ENCODE data around the gene CRTAC1. TPM values are rescaled to one million over a fixed set of nuclear protein-coding genes. Genes with fewer than 3 reads are reported as not detected.

CRTAC1 gene
- total and polyA plus RNA-seq, 2 experiments from 2014 or later = 0.47 to 1.2 TPM

DNA sequence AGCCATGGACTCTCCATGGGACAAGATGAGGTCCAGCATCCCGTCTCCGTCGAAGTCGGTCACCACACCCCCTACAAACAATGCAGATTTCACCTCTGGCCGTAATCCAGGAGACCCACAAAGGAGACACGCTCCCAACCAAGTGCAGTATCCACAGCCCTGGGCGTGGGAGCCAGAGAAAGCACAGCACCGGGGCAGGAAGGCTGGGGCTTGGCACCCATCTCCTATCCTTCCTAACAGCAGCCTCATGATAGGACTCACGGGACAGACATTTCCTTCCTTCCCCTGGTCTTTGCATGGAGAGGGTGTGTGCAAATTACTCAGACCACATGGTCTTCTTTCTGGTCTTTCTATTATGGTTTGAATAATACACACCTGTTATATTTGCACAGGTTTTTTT lies 134.5 kb downstream of the CRTAC1 start (continued):
- TF ChIP-seq CTCF (conservative IDR thresholded peaks at IDR 0.05; ENCODE audit: low read depth in 2 of 2) = no peak
- no peak for TF ChIP-seq ZNF114 (CRISPR knock-in tag; IDR thresholded peaks at IDR 0.05)
- no peak for TF ChIP-seq REST (IDR thresholded peaks at IDR 0.05; ENCODE audit: unreplicated experiment)
- no peak for TF ChIP-seq CREB1 (CRISPR knock-in tag; IDR thresholded peaks at IDR 0.05; ENCODE audit: low read depth)

DNA sequence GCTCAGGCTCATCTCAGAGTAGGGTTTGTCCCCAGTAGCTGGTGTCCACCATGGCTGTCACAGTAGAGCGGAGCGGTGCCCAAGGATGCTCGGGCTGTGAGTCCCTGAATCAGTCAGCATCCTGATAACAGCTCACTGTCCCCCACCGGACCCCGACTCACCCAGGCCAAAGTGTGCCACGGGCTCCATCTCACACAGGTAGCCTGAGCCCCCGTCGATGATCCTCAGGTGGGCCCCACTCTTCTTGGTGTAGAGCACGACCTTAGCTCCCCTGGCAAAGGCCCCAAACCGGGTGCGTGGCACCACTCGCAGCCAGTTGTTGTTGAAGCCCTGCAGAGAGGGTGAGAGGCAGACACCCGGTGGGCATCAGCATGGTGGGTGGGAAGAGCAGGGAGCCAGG lies 135.3 kb downstream of the CRTAC1 start:
- Histone ChIP-seq H3K9me2 (ENCODE audit: insufficient read depth) (no peaks in the 10 kb centered on the region), H3K27me3 (ENCODE audit: insufficient read depth) (no peaks in the 10 kb centered on the region), H3K27ac (ENCODE audit: low read depth) (no peak overlapping the region), H3F3A (replicated peaks; ENCODE audit: low read depth) (no peaks in the 10 kb centered on the region), H3K4me1 (ENCODE audit: insufficient read depth) (peaks cover under 1% of the 10 kb centered on the region; the same call in 1 of the 2 replicates), H2AFZ (no peak overlapping the region), H3K36me3 (ENCODE audit: insufficient read depth) (no peaks in the 10 kb centered on the region), H3K4me3 (no peak overlapping the region), H4K20me1 (replicated peaks; ENCODE audit: insufficient read depth) (no peaks in the 10 kb centered on the region), H3K4me2 (no peak overlapping the region), H3K79me2 (replicated peaks; ENCODE audit: insufficient read depth) (no peaks in the 10 kb centered on the region)
- no peak overlapping the region for H3K27ac Mint-ChIP-seq
- ATAC-seq (no peak), DNase-seq (ENCODE audit: low spot score) (no peak)
- peaks cover 2% of the 10 kb centered on the region for H3K27me3 Mint-ChIP-seq (ENCODE audit: insufficient read depth, low read depth, poor library complexity)
- H3K9me3 Mint-ChIP-seq = no peaks in the 10 kb centered on the region
- no peaks in the 10 kb centered on the region for H3K36me3 Mint-ChIP-seq (ENCODE audit: low read depth)
- H3K4me3 Mint-ChIP-seq = no peak overlapping the region
- peaks cover under 1% of the 10 kb centered on the region; the same call in 1 of the 3 replicates for H3K4me1 Mint-ChIP-seq
- TF ChIP-seq NANOG (IDR thresholded peaks at IDR 0.05; ENCODE audit: borderline replicate concordance) (no peak), ZNF114 (CRISPR knock-in tag; IDR thresholded peaks at IDR 0.05) (no peak), CREB1 (CRISPR knock-in tag; IDR thresholded peaks at IDR 0.05; ENCODE audit: low read depth) (no peak), STAT1 (IDR thresholded peaks at IDR 0.05; ENCODE audit: unreplicated experiment) (no peak), POLR2AphosphoS5 (IDR thresholded peaks at IDR 0.05; ENCODE audit: low read depth) (no peak), ZNF462 (CRISPR knock-in tag; IDR thresholded peaks at IDR 0.05) (no peak), EZH2phosphoT487 (IDR thresholded peaks at IDR 0.05; ENCODE audit: unreplicated experiment) (no peak), JUNB (IDR thresholded peaks at IDR 0.05; ENCODE audit: unreplicated experiment) (no peak), ZNF331 (CRISPR knock-in tag; IDR thresholded peaks at IDR 0.05; ENCODE audit: low read depth) (no peak), EZH2 (IDR thresholded peaks at IDR 0.05; ENCODE audit: low read depth, unreplicated experiment) (no peak)
- TF ChIP-seq, protein P1, sequence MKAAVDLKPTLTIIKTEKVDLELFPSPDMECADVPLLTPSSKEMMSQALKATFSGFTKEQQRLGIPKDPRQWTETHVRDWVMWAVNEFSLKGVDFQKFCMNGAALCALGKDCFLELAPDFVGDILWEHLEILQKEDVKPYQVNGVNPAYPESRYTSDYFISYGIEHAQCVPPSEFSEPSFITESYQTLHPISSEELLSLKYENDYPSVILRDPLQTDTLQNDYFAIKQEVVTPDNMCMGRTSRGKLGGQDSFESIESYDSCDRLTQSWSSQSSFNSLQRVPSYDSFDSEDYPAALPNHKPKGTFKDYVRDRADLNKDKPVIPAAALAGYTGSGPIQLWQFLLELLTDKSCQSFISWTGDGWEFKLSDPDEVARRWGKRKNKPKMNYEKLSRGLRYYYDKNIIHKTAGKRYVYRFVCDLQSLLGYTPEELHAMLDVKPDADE (IDR thresholded peaks at IDR 0.05) = no peak

All from GM23338 (cell line).